ENCODE data around the gene TMEM169. TPM values are rescaled to one million over a fixed set of nuclear protein-coding genes. Genes with fewer than 3 reads are reported as not detected.

Gene TMEM169
- polyA plus RNA-seq, 4 donors = 0.54 to 3.2 (median 0.90) TPM

DNA sequence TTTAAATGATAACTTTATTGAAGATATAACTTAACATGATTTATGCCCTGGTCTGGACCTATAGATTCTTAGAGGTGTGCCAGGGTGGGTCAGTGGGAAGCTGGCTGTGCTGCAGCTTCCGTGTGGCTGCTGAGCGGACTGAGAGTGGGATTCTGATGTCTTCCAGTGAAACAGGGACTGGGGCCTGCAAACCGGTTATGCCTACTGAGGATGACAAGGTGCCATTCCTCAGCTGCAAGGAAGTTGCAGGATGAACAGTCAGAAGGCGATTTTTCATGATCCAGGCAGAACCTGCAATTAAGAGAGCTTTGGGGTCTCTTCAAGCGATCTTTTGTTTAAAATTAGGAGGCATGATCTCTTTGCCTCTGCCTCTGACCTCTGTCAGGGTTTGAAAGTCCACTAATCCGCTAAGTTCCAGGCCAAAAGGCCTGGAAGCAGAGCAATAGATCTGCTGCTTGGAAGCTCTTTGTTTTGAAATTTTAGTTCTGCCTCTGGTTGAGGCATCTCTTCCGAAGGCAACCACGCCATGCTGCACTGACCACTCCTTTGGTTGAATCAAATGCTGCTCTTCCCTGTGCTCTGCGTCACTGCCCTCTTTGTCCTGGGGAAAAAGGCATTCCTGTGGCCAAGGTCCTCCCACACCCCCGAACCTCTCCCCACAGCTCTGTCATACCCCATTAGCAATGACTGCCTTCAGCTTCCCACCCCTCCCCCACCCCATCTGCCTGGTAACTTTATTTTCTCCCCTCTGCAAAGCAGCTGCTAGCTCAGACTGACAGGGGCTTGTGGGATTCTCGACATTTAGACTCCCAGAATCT, 2.0 kb downstream of the TMEM169 start:
- Histone ChIP-seq H3K36me3 (ENCODE audit: control insufficient read depth in 3 of 3, insufficient read depth in 2 of 3, low read depth in 1 of 3, low read length in 3 of 3) (no peaks in the 10 kb centered on the region), H3K9me3 (ENCODE audit: control insufficient read depth in 2 of 2, insufficient read depth in 1 of 2, low read depth in 1 of 2, low read length in 1 of 2) (no peaks in the 10 kb centered on the region), H3K27ac (ENCODE audit: low read depth in 1 of 3, low read length in 2 of 3) (no peak overlapping the region), H3K4me1 (ENCODE audit: control insufficient read depth in 3 of 3, insufficient read depth in 2 of 3, low read depth in 1 of 3, low read length in 2 of 3) (peaks cover 2 to 3% (median 2%) of the 10 kb centered on the region in 3 donors), H3K4me3 (ENCODE audit: low read depth in 1 of 3, low read length in 3 of 3) (no peak overlapping the region), H3K27me3 (ENCODE audit: control insufficient read depth in 3 of 3, insufficient read depth in 3 of 3, low read length in 3 of 3) (peaks cover 0 to 2% (median 0%) of the 10 kb centered on the region in 3 donors)
- no peak for FAIRE-seq
- no peak for DNase-seq
- 87 to 92% (median 92%) methylated on average over 11 of the region's 11 CpGs for WGBS, 3 donors

DNA sequence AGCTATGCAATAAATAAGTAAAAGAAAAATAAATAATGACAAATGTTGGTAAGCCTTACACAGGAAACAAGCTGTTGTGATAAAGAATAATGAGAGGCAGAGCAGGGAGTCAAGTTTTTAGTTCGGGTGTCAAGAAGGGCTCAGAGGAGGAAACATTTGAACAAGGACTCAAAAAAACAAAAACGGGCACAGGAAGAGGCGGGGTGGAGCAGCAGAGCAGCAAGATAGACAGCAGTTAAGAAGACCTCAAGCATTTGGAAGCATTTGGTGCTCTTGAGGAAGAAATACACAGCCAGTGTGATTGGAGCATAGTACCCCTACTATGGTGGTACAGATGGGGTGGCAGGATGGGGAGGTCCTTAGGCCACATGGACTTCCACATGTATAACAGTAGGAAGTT, 2.8 kb downstream of the TMEM169 start:
- no peak for DNase-seq
- no peaks in the 10 kb centered on the region for H3K36me3 ChIP-seq (ENCODE audit: control insufficient read depth in 3 of 3, insufficient read depth in 2 of 3, low read depth in 1 of 3, low read length in 3 of 3)
- peak overlapping the region in 1 of 3 donors; percentile 6 for H3K27ac ChIP-seq (ENCODE audit: low read depth in 1 of 3, low read length in 2 of 3)
- H3K9me3 ChIP-seq (ENCODE audit: control insufficient read depth in 2 of 2, insufficient read depth in 1 of 2, low read depth in 1 of 2, low read length in 1 of 2) = no peaks in the 10 kb centered on the region
- FAIRE-seq = no peak
- peaks cover 2 to 3% (median 2%) of the 10 kb centered on the region in 3 donors for H3K4me1 ChIP-seq (ENCODE audit: control insufficient read depth in 3 of 3, insufficient read depth in 2 of 3, low read depth in 1 of 3, low read length in 2 of 3)
- H3K4me3 ChIP-seq (ENCODE audit: low read depth in 1 of 3, low read length in 3 of 3) = no peak overlapping the region
- peaks cover 0 to 2% (median 0%) of the 10 kb centered on the region in 3 donors for H3K27me3 ChIP-seq (ENCODE audit: control insufficient read depth in 3 of 3, insufficient read depth in 3 of 3, low read length in 3 of 3)
- WGBS, 3 donors = 60 to 81% (median 78%) methylated on average over 3 of the region's 3 CpGs

DNA sequence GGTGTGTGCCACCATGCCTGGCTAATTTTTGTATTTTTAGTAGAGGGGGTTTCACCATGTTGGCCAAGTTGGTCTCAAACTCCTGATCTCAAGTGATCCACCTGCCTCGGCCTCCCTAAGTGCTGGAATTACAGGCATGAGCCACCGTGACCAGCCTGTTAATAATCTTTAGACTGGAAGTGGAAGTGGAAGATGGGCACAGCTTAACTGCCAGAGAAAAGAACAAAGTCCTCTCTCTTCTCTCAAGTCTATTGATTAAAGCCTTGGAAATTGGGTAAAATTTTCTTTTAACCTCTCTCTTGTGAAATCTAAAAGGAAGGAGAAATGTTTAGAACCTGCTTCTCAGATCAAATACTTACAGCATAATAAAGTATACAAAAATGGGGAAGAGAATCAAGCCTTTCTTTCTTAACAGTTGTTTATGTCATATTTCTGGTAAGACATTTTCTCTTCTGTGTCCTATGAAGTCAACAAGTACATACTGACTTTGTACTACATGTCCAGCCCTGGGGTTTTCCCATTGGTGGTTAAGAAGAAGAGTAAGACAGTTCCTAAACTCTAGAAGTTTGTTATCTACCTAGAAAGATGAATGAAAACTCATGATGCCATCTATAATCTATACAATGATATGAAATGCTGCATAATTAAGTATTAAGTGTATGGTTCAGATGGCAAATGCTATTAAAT, 4.6 kb downstream of the TMEM169 start:
- FAIRE-seq = no peak
- H3K9me3 ChIP-seq (ENCODE audit: control insufficient read depth in 2 of 2, insufficient read depth in 1 of 2, low read depth in 1 of 2, low read length in 1 of 2) = no peaks in the 10 kb centered on the region
- WGBS, 3 donors = 7 to 66% (median 49%) methylated on average over 2 of the region's 2 CpGs

DNA sequence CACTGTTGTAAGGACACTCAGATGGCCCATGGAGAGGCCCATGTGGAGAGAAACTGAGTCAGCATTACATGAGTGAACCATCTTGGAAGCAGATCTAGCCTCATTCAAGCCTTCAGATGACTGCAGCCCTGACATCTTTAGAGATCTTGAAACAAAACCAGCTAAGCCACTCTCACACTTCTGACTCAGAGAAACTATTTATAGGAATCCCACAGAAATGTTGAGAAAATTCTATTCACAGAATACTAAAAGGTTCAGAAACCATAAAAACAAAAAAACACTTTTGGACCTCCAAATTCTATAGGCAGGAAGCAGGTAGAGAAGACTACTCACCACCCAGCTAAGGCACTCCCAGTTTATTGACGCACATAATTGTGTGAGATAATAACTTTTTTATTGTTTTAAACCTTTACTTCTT, 8.7 kb downstream of the TMEM169 start:
- 15 to 78% (median 29%) methylated on average over 1 of the region's 1 CpG for WGBS, 3 donors
- Histone ChIP-seq H3K4me3 (ENCODE audit: low read depth in 1 of 3, low read length in 3 of 3) (no peak overlapping the region), H3K4me1 (ENCODE audit: control insufficient read depth in 3 of 3, insufficient read depth in 2 of 3, low read depth in 1 of 3, low read length in 2 of 3) (peaks cover 0 to 15% (median 2%) of the 10 kb centered on the region in 3 donors), H3K27ac (ENCODE audit: low read depth in 1 of 3, low read length in 2 of 3) (peak overlapping the region in 1 of 3 donors; percentile 55), H3K9me3 (ENCODE audit: control insufficient read depth in 2 of 2, insufficient read depth in 1 of 2, low read depth in 1 of 2, low read length in 1 of 2) (no peaks in the 10 kb centered on the region), H3K27me3 (ENCODE audit: control insufficient read depth in 3 of 3, insufficient read depth in 3 of 3, low read length in 3 of 3) (no peaks in the 10 kb centered on the region), H3K36me3 (ENCODE audit: control insufficient read depth in 3 of 3, insufficient read depth in 2 of 3, low read depth in 1 of 3, low read length in 3 of 3) (no peaks in the 10 kb centered on the region)
- FAIRE-seq (no peak), DNase-seq (peak in 1 of 2 donors; percentile 30)

More for the DNA sequence above, 4.6 kb downstream of the TMEM169 start:
- Histone ChIP-seq H3K4me1 (ENCODE audit: control insufficient read depth in 3 of 3, insufficient read depth in 2 of 3, low read depth in 1 of 3, low read length in 2 of 3) (peaks cover 0 to 10% (median 2%) of the 10 kb centered on the region in 3 donors), H3K27me3 (ENCODE audit: control insufficient read depth in 3 of 3, insufficient read depth in 3 of 3, low read length in 3 of 3) (peaks cover 0 to 2% (median 0%) of the 10 kb centered on the region in 3 donors), H3K4me3 (ENCODE audit: low read depth in 1 of 3, low read length in 3 of 3) (no peak overlapping the region), H3K27ac (ENCODE audit: low read depth in 1 of 3, low read length in 2 of 3) (peak overlapping the region in 1 of 3 donors; percentile 41), H3K36me3 (ENCODE audit: control insufficient read depth in 3 of 3, insufficient read depth in 2 of 3, low read depth in 1 of 3, low read length in 3 of 3) (no peaks in the 10 kb centered on the region)
- peak; percentile 49 to 52 for DNase-seq

- Histone ChIP-seq H3K36me3 (ENCODE audit: control insufficient read depth in 3 of 3, insufficient read depth in 2 of 3, low read depth in 1 of 3, low read length in 3 of 3) (no peaks in the 10 kb centered on the region), H3K27me3 (ENCODE audit: control insufficient read depth in 3 of 3, insufficient read depth in 3 of 3, low read length in 3 of 3) (no peaks in the 10 kb centered on the region), H3K27ac (ENCODE audit: low read depth in 1 of 3, low read length in 2 of 3) (peak overlapping the region in 1 of 3 donors; percentile 57), H3K4me1 (ENCODE audit: control insufficient read depth in 3 of 3, insufficient read depth in 2 of 3, low read depth in 1 of 3, low read length in 2 of 3) (peaks cover 0 to 12% (median 0%) of the 10 kb centered on the region in 3 donors), H3K9me3 (ENCODE audit: control insufficient read depth in 2 of 2, insufficient read depth in 1 of 2, low read depth in 1 of 2, low read length in 1 of 2) (no peaks in the 10 kb centered on the region), H3K4me3 (ENCODE audit: low read depth in 1 of 3, low read length in 3 of 3) (no peak overlapping the region)
- FAIRE-seq = no peak
- peak in 1 of 2 donors; percentile 53 for DNase-seq
- WGBS, 3 donors = 63 to 75% (median 73%) methylated on average over 2 of the region's 2 CpGs
Observed at GRCh38 chr2:216092646-216093045, 10.9 kb downstream of the TMEM169 start.

GRCh38 chr2:216094701-216095100, 13.0 kb downstream of the TMEM169 start:
- peaks cover 0 to 15% (median 0%) of the 10 kb centered on the region in 3 donors for H3K4me1 ChIP-seq (ENCODE audit: control insufficient read depth in 3 of 3, insufficient read depth in 2 of 3, low read depth in 1 of 3, low read length in 2 of 3)
- no peak overlapping the region for H3K4me3 ChIP-seq (ENCODE audit: low read depth in 1 of 3, low read length in 3 of 3)
- peaks cover 0 to 4% (median 0%) of the 10 kb centered on the region in 3 donors for H3K36me3 ChIP-seq (ENCODE audit: control insufficient read depth in 3 of 3, insufficient read depth in 2 of 3, low read depth in 1 of 3, low read length in 3 of 3)
- H3K27me3 ChIP-seq (ENCODE audit: control insufficient read depth in 3 of 3, insufficient read depth in 3 of 3, low read length in 3 of 3) = no peaks in the 10 kb centered on the region
- H3K9me3 ChIP-seq (ENCODE audit: control insufficient read depth in 2 of 2, insufficient read depth in 1 of 2, low read depth in 1 of 2, low read length in 1 of 2) = no peaks in the 10 kb centered on the region
- 72 to 97% (median 93%) methylated on average over 3 of the region's 3 CpGs for WGBS, 3 donors
- FAIRE-seq (no peak), DNase-seq (no peak)
- H3K27ac ChIP-seq (ENCODE audit: low read depth in 1 of 3, low read length in 2 of 3) = no peak overlapping the region

DNA sequence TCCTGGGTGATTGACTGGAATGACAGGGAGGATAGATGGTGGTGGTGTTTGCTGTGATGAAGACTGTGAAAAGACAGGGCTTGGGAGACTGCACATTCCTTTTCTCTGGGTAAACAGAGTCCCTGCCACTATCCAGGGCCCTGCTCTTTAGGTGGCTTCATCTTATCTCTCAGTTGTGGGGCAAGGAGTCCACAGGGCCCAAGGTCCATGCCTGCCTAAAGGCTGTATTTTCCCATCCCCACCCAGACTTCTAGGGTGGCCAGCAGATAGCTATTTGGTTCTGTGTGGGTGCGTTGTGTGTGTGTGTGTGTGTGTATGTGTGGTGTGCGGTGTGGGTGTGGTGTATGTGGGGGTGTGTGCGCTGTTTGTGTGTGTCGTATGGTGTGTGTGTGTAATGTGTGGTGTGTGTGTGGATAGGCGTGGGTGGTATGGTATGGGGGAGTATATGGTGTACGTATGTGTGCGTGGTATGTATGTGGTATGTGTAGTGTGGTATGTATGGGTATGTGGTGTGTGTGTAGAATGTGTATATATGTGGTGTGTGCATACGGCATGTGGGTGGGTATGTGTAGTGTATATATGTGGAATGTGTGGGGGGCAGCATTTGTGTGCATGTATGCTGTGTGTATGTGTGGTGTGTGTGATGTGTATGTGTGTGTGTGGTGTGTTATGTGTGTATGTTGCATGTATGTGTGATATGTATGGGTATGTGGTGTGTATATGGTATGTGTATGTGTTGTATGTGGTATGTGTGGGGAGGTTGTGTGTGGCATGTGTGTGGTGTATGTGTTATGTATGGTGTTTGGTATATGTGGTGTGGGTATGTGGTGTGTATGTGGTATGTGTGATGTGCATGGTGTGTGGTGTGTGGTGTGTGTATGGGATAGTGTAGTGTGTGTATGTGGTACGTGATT, 17.0 kb downstream of the TMEM169 start:
- no peaks in the 10 kb centered on the region for H3K27me3 ChIP-seq (ENCODE audit: control insufficient read depth in 3 of 3, insufficient read depth in 3 of 3, low read length in 3 of 3)
- 84 to 92% (median 85%) methylated on average over 9 of the region's 9 CpGs for WGBS, 3 donors
- H3K36me3 ChIP-seq (ENCODE audit: control insufficient read depth in 3 of 3, insufficient read depth in 2 of 3, low read depth in 1 of 3, low read length in 3 of 3) = peaks cover 0 to 11% (median 0%) of the 10 kb centered on the region in 3 donors
- DNase-seq = peak; percentile 41 to 51
- peaks cover 0 to 3% (median 0%) of the 10 kb centered on the region in 3 donors for H3K4me1 ChIP-seq (ENCODE audit: control insufficient read depth in 3 of 3, insufficient read depth in 2 of 3, low read depth in 1 of 3, low read length in 2 of 3)
- no peak overlapping the region for H3K27ac ChIP-seq (ENCODE audit: low read depth in 1 of 3, low read length in 2 of 3)
- no peaks in the 10 kb centered on the region for H3K9me3 ChIP-seq (ENCODE audit: control insufficient read depth in 2 of 2, insufficient read depth in 1 of 2, low read depth in 1 of 2, low read length in 1 of 2)
- H3K4me3 ChIP-seq (ENCODE audit: low read depth in 1 of 3, low read length in 3 of 3) = no peak overlapping the region
- FAIRE-seq = no peak

GRCh38 chr2:216101109-216101508, 19.4 kb downstream of the TMEM169 start:
- Histone ChIP-seq H3K4me1 (ENCODE audit: control insufficient read depth in 3 of 3, insufficient read depth in 2 of 3, low read depth in 1 of 3, low read length in 2 of 3) (peaks cover 0 to 3% (median 0%) of the 10 kb centered on the region in 3 donors), H3K27me3 (ENCODE audit: control insufficient read depth in 3 of 3, insufficient read depth in 3 of 3, low read length in 3 of 3) (no peaks in the 10 kb centered on the region), H3K36me3 (ENCODE audit: control insufficient read depth in 3 of 3, insufficient read depth in 2 of 3, low read depth in 1 of 3, low read length in 3 of 3) (peaks cover 0 to 11% (median 0%) of the 10 kb centered on the region in 3 donors), H3K9me3 (ENCODE audit: control insufficient read depth in 2 of 2, insufficient read depth in 1 of 2, low read depth in 1 of 2, low read length in 1 of 2) (no peaks in the 10 kb centered on the region), H3K4me3 (ENCODE audit: low read depth in 1 of 3, low read length in 3 of 3) (no peak overlapping the region), H3K27ac (ENCODE audit: low read depth in 1 of 3, low read length in 2 of 3) (no peak overlapping the region)
- FAIRE-seq = no peak
- 87 to 89% (median 89%) methylated on average over 4 of the region's 4 CpGs for WGBS, 3 donors
- no peak for DNase-seq

Data from small intestine (tissue), 7 donors.